Measurements from ENCODE around the gene PIGZ. TPM values are rescaled to one million over a fixed set of nuclear protein-coding genes. Genes with fewer than 3 reads are reported as not detected.

The PIGZ gene
- total RNA-seq, 1 donor from 2014 or later, result not detected

DNA sequence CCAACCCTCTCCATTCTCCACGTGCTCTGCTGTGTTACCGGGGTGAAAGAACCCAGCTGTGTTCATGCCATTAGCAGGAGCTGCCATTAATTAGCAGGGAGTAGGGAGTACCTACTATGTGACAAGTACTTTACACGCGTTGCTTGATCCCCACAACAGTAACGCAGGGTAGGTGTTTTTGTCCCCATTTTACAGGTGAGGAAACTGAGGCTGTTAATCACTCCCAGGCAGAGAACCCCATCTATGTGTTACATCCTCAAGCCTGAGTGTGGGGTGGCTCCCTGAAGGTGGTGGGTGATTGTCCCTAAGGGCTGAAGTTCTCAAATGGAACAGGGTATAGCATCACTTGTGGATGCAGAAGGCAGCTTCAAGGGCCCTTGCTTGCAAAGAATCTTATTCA lies 38.2 kb upstream of the PIGZ start:
- no peaks in the 10 kb centered on the region for H3K9me3 Mint-ChIP-seq

DNA sequence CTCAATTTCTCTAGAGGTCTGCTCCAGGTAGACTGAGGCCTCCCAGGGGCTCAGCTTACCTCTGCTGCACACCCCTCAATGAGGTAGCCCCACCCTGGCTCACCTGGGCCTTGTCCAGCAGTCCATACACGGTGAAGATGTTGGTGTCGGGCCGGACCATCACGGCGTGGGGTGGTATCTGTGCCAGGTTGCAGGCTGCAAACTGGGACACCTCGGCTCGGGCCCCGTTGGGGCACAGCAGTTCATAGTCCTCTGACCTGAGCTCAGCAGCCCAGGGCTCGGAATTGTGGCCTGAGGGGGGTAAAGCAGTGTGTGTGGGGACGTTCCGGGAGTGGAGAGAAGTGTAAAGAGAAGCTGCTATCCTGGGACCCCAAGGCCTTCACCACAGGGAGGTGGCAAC lies 37.8 kb upstream of the PIGZ start:
- H3K9me3 ChIP-seq (ENCODE audit: low read depth), result no peaks in the 10 kb centered on the region
- no peak overlapping the region for H3K27ac ChIP-seq
- no peak for DNase-seq (ENCODE audit: low spot score)
- peaks cover 20% of the 10 kb centered on the region for H3K4me1 Mint-ChIP-seq
- H3K27me3 ChIP-seq, result peaks cover 28% of the 10 kb centered on the region
- H3K9me3 Mint-ChIP-seq, result no peaks in the 10 kb centered on the region
- no peak overlapping the region for H3K27ac Mint-ChIP-seq
- peaks cover 12% of the 10 kb centered on the region for H3F3A ChIP-seq (ENCODE audit: low read depth)
- H3K4me1 ChIP-seq, result peaks cover 8% of the 10 kb centered on the region
- H3K4me3 Mint-ChIP-seq, result no peak overlapping the region
- no peaks in the 10 kb centered on the region for H4K20me1 ChIP-seq (ENCODE audit: low read depth)
- no peaks in the 10 kb centered on the region for H3K36me3 ChIP-seq
- no peak overlapping the region for H3K4me2 ChIP-seq
- H3K9ac ChIP-seq, result no peak overlapping the region
- H3K79me2 ChIP-seq (ENCODE audit: low read depth), result no peaks in the 10 kb centered on the region
- TF ChIP-seq EZH2phosphoT487 (IDR thresholded peaks at IDR 0.05) (no peak), CTCF (IDR thresholded peaks at IDR 0.05) (no peak), EZH2 (IDR thresholded peaks at IDR 0.05) (no peak)
- H3K27me3 Mint-ChIP-seq (ENCODE audit: insufficient read depth, low read depth), result peaks cover 7% of the 10 kb centered on the region
- no peak overlapping the region for H2AFZ ChIP-seq (replicated peaks)
- H3K4me3 ChIP-seq, result no peak overlapping the region
- H3K36me3 Mint-ChIP-seq, result peaks cover 11% of the 10 kb centered on the region

More for the DNA sequence above, 38.2 kb upstream of the PIGZ start:
- H3K27ac ChIP-seq, result no peak overlapping the region
- Mint-ChIP-seq H3K4me1 (peaks cover 20% of the 10 kb centered on the region), H3K4me3 (no peak overlapping the region), H3K27ac (no peak overlapping the region), H3K36me3 (peaks cover 9% of the 10 kb centered on the region), H3K27me3 (ENCODE audit: insufficient read depth, low read depth) (peaks cover 7% of the 10 kb centered on the region)
- no peaks in the 10 kb centered on the region for H3K36me3 ChIP-seq
- H2AFZ ChIP-seq (replicated peaks), result no peak overlapping the region
- H3K79me2 ChIP-seq (ENCODE audit: low read depth), result no peaks in the 10 kb centered on the region
- H3K4me1 ChIP-seq, result peaks cover 12% of the 10 kb centered on the region
- H3K4me2 ChIP-seq, result no peak overlapping the region
- H3K9me3 ChIP-seq (ENCODE audit: low read depth), result no peaks in the 10 kb centered on the region
- no peak overlapping the region for H3K9ac ChIP-seq
- H3F3A ChIP-seq (ENCODE audit: low read depth), result peaks cover 7% of the 10 kb centered on the region
- no peak overlapping the region for H3K4me3 ChIP-seq
- no peaks in the 10 kb centered on the region for H4K20me1 ChIP-seq (ENCODE audit: low read depth)
- no peak for TF ChIP-seq EZH2 (IDR thresholded peaks at IDR 0.05)
- no peak for TF ChIP-seq CTCF (IDR thresholded peaks at IDR 0.05)
- TF ChIP-seq EZH2phosphoT487 (IDR thresholded peaks at IDR 0.05), result no peak
- DNase-seq (ENCODE audit: low spot score), result no peak
- H3K27me3 ChIP-seq, result peaks cover 28% of the 10 kb centered on the region

DNA sequence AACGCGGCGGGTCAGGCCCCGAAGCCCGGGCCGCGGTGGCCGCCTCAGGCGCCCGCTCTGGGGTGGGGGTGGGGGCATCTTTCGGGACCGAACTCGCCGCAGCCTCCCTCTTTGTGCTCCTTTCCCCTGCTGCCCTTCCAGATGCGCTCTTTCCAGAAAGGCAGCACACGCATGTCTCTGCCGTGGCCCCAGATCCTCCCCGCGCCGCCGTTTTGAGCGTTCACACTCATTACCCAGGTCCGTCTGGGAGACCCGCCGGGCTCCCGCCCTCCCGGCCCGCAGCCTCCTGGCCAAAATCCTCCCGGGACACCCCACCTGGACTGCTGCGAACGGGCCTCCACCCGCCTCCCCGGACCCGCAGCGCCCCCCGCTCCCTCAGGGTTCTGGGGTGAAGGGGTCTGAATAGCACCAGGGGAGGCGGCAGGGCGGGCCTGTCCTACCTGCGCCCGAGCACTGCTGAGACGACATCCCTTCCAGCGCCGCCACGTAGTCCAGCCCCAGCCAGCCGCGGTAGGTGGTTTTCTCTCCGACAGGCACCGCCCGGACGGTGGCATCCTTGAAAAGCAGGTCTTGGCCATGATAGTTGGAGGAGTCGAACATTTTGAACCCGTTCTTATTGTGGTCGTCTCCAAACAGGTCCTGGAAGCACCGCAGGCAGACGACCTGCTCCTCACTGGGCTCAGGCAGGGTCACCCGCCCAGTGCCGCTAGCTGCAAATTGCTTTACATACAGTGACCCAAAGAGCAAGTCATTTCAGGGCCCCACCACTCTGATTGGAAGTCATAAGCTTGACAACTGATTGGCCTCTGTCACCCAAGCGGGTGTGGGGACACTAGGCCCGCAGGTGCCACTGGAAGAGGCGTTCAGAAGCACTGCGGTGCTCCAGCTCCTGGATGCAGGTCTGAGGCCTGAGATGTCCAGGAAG lies 35.1 kb upstream of the PIGZ start:
- peak overlapping the region; percentile 93 for H3K4me2 ChIP-seq
- peak overlapping the region; percentile 88 for H3K4me3 Mint-ChIP-seq
- H3K9me3 Mint-ChIP-seq, result no peaks in the 10 kb centered on the region
- H3K79me2 ChIP-seq (ENCODE audit: low read depth), result no peaks in the 10 kb centered on the region
- peaks cover 16% of the 10 kb centered on the region for H3K4me1 Mint-ChIP-seq
- H3K27me3 ChIP-seq, result peaks cover 28% of the 10 kb centered on the region
- H3K36me3 ChIP-seq, result no peaks in the 10 kb centered on the region
- peak; percentile 28 for DNase-seq (ENCODE audit: low spot score)
- H3K27ac Mint-ChIP-seq, result peak overlapping the region; percentile 95
- no peak for TF ChIP-seq CTCF (IDR thresholded peaks at IDR 0.05)
- peak; percentile 63 for TF ChIP-seq EZH2 (IDR thresholded peaks at IDR 0.05)
- TF ChIP-seq EZH2phosphoT487 (IDR thresholded peaks at IDR 0.05), result peak; percentile 66
- H3K27me3 Mint-ChIP-seq (ENCODE audit: insufficient read depth, low read depth), result peaks cover 7% of the 10 kb centered on the region
- peak overlapping the region; percentile 52 for H3K4me3 ChIP-seq
- peaks cover 12% of the 10 kb centered on the region for H3F3A ChIP-seq (ENCODE audit: low read depth)
- no peaks in the 10 kb centered on the region for H4K20me1 ChIP-seq (ENCODE audit: low read depth)
- peak overlapping the region; percentile 8 for H3K9ac ChIP-seq
- no peak overlapping the region for H3K27ac ChIP-seq
- H3K36me3 Mint-ChIP-seq, result peaks cover 11% of the 10 kb centered on the region
- H2AFZ ChIP-seq (replicated peaks), result peak overlapping the region; percentile 94
- H3K9me3 ChIP-seq (ENCODE audit: low read depth), result no peaks in the 10 kb centered on the region
- H3K4me1 ChIP-seq, result peaks cover 8% of the 10 kb centered on the region
